SK-N-SH (cell line): ENCODE data around the gene SLC9A8. TPM values are rescaled to one million over a fixed set of nuclear protein-coding genes. Genes with fewer than 3 reads are reported as not detected.

Experiments
- CTCF ChIA-PET: fragments of 300-600, 350-600 bp; formaldehyde crosslinking; extraction: SDS; loops from one replicate; lab custom pipeline; 2021; lab: Yijun Ruan, JAX
- POLR2A ChIA-PET: fragments of 350-600 bp; sonication (Branson Sonifier 250); formaldehyde crosslinking; extraction: SDS; loops from one replicate; lab custom pipeline; 2020; ENCODE audit warnings: antibody characterized with exemption, inconsistent platforms; lab: Yijun Ruan, JAX
- DNase-seq: peaks from one replicate; pipeline ENCODE4 v3.0.0; 2012
- H2AFZ ChIP-seq: fragments of 200-600 bp; sonication (generic); 2 replicates; pipeline ENCODE4 v1.8.1; 2016; ENCODE audit warnings: antibody characterized with exemption, mild to moderate bottlenecking, low read depth
- H3F3A ChIP-seq: fragments of 200-600 bp; sonication (generic); replicated peaks from 2 replicates; pipeline ENCODE3; 2016; ENCODE audit warnings: antibody characterized with exemption, mild to moderate bottlenecking; ENCODE audit not compliant: insufficient read depth
- H3K27ac ChIP-seq, 2 experiments: fragments of 200-500 bp in 1 of 2; fragments of 200-600 bp in 1 of 2; sonication (Bioruptor generic) in 1 of 2; sonication (generic), shearing (Covaris generic) in 1 of 2; 2 replicates each; pipeline versions ENCODE4 v1.5.1 to v1.6.1; 2014 to 2016; ENCODE audit warnings: low read depth in 2 of 2, inconsistent platforms in 1 of 2, low read length in 1 of 2, mild to moderate bottlenecking in 1 of 2, mixed read lengths in 1 of 2
- H3K27me3 ChIP-seq: fragments of 200-600 bp; sonication (generic), shearing (Covaris generic); 2 replicates; pipeline ENCODE4 v1.6.1; 2016; ENCODE audit warnings: mixed run types; ENCODE audit not compliant: insufficient read depth
- H3K36me3 ChIP-seq, 2 experiments: fragments of 200-500 bp in 1 of 2; fragments of 200-600 bp in 1 of 2; sonication (Bioruptor generic) in 1 of 2; sonication (generic) in 1 of 2; replicated peaks in 1 of 2; 2 replicates each; pipeline versions ENCODE3 to v1.5.1; 2014 to 2016; ENCODE audit warnings: low read length in 1 of 2, mild to moderate bottlenecking in 1 of 2; ENCODE audit not compliant: insufficient read depth in 2 of 2, control insufficient read depth in 1 of 2
- H3K4me1 ChIP-seq, 2 experiments: fragments of 200-500 bp in 1 of 2; fragments of 200-600 bp in 1 of 2; sonication (Bioruptor generic) in 1 of 2; sonication (generic), shearing (Covaris generic) in 1 of 2; 2 replicates each; pipeline versions ENCODE4 v1.5.1 to v1.6.1; 2014 to 2016; ENCODE audit warnings: low read depth in 1 of 2, low read length in 1 of 2, mixed run types in 1 of 2; ENCODE audit not compliant: insufficient read depth in 2 of 2, control insufficient read depth in 1 of 2
- H3K4me2 ChIP-seq: fragments of 200-600 bp; sonication (generic), shearing (Covaris generic); 2 replicates; pipeline ENCODE4 v1.6.1; 2017; ENCODE audit warnings: mixed run types
- H3K4me3 ChIP-seq, 2 experiments: fragments of 200-500 bp in 1 of 2; fragments of 200-600 bp in 1 of 2; sonication (Bioruptor generic) in 1 of 2; sonication (generic), shearing (Covaris generic) in 1 of 2; 2 replicates each; pipeline versions ENCODE4 v1.5.1 to v1.8.1; 2014 to 2016; ENCODE audit warnings: low read depth in 2 of 2, inconsistent platforms in 1 of 2, low read length in 1 of 2, mild to moderate bottlenecking in 1 of 2, mixed read lengths in 1 of 2, moderate library complexity in 1 of 2
- H3K79me2 ChIP-seq: fragments of 200-600 bp; sonication (generic); 2 replicates; pipeline ENCODE4 v1.8.1; 2017; ENCODE audit warnings: mild to moderate bottlenecking; ENCODE audit not compliant: insufficient read depth
- H3K9ac ChIP-seq: fragments of 200-600 bp; sonication (generic); 2 replicates; pipeline ENCODE4 v1.6.1; 2017; ENCODE audit warnings: mixed run types
- H3K9me2 ChIP-seq: fragments of 200-600 bp; sonication (generic); 2 replicates; pipeline ENCODE4 v1.6.1; 2017; ENCODE audit warnings: mixed run types
- H3K9me3 ChIP-seq: fragments of 200-600 bp; sonication (generic); 2 replicates; pipeline ENCODE4 v1.6.1; 2017; ENCODE audit warnings: mixed run types, mild to moderate bottlenecking, moderate library complexity
- H4K20me1 ChIP-seq: fragments of 200-600 bp; sonication (generic); 2 replicates; pipeline ENCODE4 v1.6.1; 2017; ENCODE audit warnings: mild to moderate bottlenecking, mixed run types; ENCODE audit not compliant: insufficient read depth
- GABPA ChIP-seq: IDR thresholded peaks from 2 replicates; pipeline ENCODE4 v1.4.0; 2012; ENCODE audit warnings: low read depth, mild to moderate bottlenecking
- GATA2 ChIP-seq: sonication (generic); formaldehyde crosslinking; IDR thresholded peaks from 2 replicates; pipeline ENCODE4 v1.5.0; 2020; ENCODE audit warnings: mild to moderate bottlenecking, missing genetic modification reagents
- NRF1 ChIP-seq: IDR thresholded peaks from 2 replicates; pipeline ENCODE4 v1.6.1; 2012; ENCODE audit warnings: low read depth, mild to moderate bottlenecking, low read length
- PBX3 ChIP-seq: IDR thresholded peaks from 2 replicates; pipeline ENCODE4; 2012
- TCF12 ChIP-seq: IDR thresholded peaks from 2 replicates; pipeline ENCODE4 v1.4.0; 2012
- WGBS: methylation state at CpG from one replicate; pipeline ENCODE4 v1.1.6; 2017; ENCODE audit warnings: low lambda C conversion rate; 5-methylcytosine and 5-hydroxymethylcytosine counted together
- polyA plus RNA-seq, 3 experiments: library from polyadenylated mRNA; depleted of rRNA; stranded (reverse); fragments of >200 nt; gene quantifications; 2 replicates each; pipeline ENCODE4 v1.2.3, GENCODE V29; 2012
- TF ChIP-seq, protein P1 (sequence below): IDR thresholded peaks from 2 replicates; pipeline ENCODE4 v1.6.1; 2012; ENCODE audit warnings: mild to moderate bottlenecking, low read depth, low read length, moderate library complexity
- TF ChIP-seq, protein P2 (sequence below): fragments of 200-600 bp; sonication (generic); IDR thresholded peaks from 2 replicates; pipeline ENCODE4 v1.6.1; 2017; ENCODE audit warnings: antibody characterized with exemption, mild to moderate bottlenecking, moderate library complexity

SLC9A8 gene
- polyA plus RNA-seq, 1 of the 3 experiments (the other 2 are of a cell fraction): 3.4 TPM

DNA sequence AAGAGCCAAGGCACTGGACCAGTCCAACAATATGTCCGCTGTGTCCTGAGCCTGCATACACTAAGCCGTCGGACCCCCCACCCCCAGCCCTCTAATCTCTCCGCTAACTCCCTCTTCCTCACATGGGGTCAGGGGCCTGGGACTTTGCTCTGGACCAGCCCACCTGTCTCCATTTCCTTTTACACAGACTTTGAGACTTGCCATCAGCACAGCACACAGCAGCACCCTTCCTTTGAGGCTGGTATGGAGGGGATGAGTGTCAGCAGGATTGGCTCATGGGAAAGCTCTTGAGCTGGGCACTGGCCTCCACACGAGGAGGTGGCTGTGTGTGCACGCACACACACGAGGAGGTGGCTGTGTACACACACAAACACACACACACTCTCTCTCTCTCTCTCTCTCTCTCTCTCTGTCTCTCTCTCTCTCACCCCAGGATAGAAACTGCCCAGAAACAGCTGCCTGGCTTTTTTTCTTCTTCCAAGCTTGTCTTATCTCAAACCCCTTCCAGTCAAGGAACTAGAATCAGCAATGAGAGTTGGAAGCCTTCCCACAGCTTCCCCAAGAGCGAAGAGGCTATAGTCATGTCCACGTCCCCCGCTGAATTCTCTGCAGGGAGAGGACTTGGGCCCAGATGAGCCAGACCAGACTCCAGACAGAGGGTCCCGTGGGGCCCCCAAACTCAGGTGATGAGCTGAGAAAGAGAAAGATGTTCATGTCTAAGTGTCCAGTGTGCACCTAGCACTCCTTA lies 18.6 kb downstream of the SLC9A8 start:
- Histone ChIP-seq H3K79me2 (no peaks in the 10 kb centered on the region), H3K9me2 (no peaks in the 10 kb centered on the region), H3K9ac (no peak overlapping the region)
- TF ChIP-seq GABPA: no peak
- TF ChIP-seq, all 33 proteins: peak for 0
- CTCF ChIA-PET: interaction anchor here (1.0 to 1.7 kb wide), 5 partner anchors 15 to 223 kb away, joined by 3 to 8 read pairs (median 3); no protein-coding TSS in a partner anchor
- Histone ChIP-seq H2AFZ (no peak overlapping the region), H3K4me1 (peaks cover 0 to 7% of the 10 kb centered on the region in 2 experiments; a peak in 1 of 4 replicates), H3K4me3 (no peak overlapping the region), H3K36me3 (peaks cover 0 to 9% of the 10 kb centered on the region in 2 experiments), H3F3A (no peaks in the 10 kb centered on the region), H4K20me1 (no peaks in the 10 kb centered on the region), H3K27ac (no peak overlapping the region), H3K27me3 (no peaks in the 10 kb centered on the region), H3K4me2 (no peak overlapping the region), H3K9me3 (no peaks in the 10 kb centered on the region)
- WGBS: 93% methylated on average over 11 of the region's 11 CpGs
- POLR2A ChIA-PET: no interaction called here
- no peak for DNase-seq

GRCh38 chr20:49831770-49832631 lies 19.4 kb downstream of the SLC9A8 start:
- WGBS: 93% methylated on average over 11 of the region's 12 CpGs
- Histone ChIP-seq H3F3A (no peaks in the 10 kb centered on the region), H2AFZ (no peak overlapping the region), H3K27me3 (no peaks in the 10 kb centered on the region), H3K9me3 (no peaks in the 10 kb centered on the region), H4K20me1 (no peaks in the 10 kb centered on the region), H3K4me3 (no peak overlapping the region), H3K4me1 (peaks cover 0 to 7% of the 10 kb centered on the region in 2 experiments; a peak in 1 of 4 replicates), H3K4me2 (no peak overlapping the region), H3K9me2 (no peaks in the 10 kb centered on the region), H3K27ac (no peak overlapping the region), H3K9ac (no peak overlapping the region), H3K79me2 (no peaks in the 10 kb centered on the region), H3K36me3 (peaks cover 2 to 9% of the 10 kb centered on the region in 2 experiments)
- CTCF ChIA-PET: interaction anchor here (1.2 to 2.1 kb wide), 6 partner anchors 14 to 220 kb away, joined by 3 to 12 read pairs (median 4); no protein-coding TSS in a partner anchor
- TF ChIP-seq, protein P1, sequence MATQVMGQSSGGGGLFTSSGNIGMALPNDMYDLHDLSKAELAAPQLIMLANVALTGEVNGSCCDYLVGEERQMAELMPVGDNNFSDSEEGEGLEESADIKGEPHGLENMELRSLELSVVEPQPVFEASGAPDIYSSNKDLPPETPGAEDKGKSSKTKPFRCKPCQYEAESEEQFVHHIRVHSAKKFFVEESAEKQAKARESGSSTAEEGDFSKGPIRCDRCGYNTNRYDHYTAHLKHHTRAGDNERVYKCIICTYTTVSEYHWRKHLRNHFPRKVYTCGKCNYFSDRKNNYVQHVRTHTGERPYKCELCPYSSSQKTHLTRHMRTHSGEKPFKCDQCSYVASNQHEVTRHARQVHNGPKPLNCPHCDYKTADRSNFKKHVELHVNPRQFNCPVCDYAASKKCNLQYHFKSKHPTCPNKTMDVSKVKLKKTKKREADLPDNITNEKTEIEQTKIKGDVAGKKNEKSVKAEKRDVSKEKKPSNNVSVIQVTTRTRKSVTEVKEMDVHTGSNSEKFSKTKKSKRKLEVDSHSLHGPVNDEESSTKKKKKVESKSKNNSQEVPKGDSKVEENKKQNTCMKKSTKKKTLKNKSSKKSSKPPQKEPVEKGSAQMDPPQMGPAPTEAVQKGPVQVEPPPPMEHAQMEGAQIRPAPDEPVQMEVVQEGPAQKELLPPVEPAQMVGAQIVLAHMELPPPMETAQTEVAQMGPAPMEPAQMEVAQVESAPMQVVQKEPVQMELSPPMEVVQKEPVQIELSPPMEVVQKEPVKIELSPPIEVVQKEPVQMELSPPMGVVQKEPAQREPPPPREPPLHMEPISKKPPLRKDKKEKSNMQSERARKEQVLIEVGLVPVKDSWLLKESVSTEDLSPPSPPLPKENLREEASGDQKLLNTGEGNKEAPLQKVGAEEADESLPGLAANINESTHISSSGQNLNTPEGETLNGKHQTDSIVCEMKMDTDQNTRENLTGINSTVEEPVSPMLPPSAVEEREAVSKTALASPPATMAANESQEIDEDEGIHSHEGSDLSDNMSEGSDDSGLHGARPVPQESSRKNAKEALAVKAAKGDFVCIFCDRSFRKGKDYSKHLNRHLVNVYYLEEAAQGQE: no peak
- TF ChIP-seq GATA2 (CRISPR knock-in tag) (no peak), NRF1 (no peak), TCF12 (no peak), PBX3 (no peak)
- TF ChIP-seq, protein P2, sequence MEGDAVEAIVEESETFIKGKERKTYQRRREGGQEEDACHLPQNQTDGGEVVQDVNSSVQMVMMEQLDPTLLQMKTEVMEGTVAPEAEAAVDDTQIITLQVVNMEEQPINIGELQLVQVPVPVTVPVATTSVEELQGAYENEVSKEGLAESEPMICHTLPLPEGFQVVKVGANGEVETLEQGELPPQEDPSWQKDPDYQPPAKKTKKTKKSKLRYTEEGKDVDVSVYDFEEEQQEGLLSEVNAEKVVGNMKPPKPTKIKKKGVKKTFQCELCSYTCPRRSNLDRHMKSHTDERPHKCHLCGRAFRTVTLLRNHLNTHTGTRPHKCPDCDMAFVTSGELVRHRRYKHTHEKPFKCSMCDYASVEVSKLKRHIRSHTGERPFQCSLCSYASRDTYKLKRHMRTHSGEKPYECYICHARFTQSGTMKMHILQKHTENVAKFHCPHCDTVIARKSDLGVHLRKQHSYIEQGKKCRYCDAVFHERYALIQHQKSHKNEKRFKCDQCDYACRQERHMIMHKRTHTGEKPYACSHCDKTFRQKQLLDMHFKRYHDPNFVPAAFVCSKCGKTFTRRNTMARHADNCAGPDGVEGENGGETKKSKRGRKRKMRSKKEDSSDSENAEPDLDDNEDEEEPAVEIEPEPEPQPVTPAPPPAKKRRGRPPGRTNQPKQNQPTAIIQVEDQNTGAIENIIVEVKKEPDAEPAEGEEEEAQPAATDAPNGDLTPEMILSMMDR: no peak
- DNase-seq: no peak
- POLR2A ChIA-PET: no interaction called here
